Activated CD8-positive, alpha-beta memory T cell treated with anti-CD3 and anti-CD28 coated beads for 24 hours (primary cell): Measurements from ENCODE around the gene PAF1.
"Not testable (repeated sequence)": the region's sequence is repeated elsewhere in the genome, so short reads cannot be mapped to it uniquely, and the experiment has no call there.

Experiments used
- DNase-seq: peaks from one replicate; pipeline ENCODE4 v3.0.0-alpha.2; 2020

PAF1 gene

GRCh38 chr19:39380521-39381502 lies 10.1 kb downstream of the PAF1 start:
- no peak for DNase-seq

- DNase-seq: no peak
These were observed 11.0 kb downstream of the PAF1 start for GRCh38 chr19:39379865-39380396.

- not testable (repeated sequence) for DNase-seq
These were observed 11.5 kb downstream of the PAF1 start for GRCh38 chr19:39379366-39379765.

- DNase-seq: no peak
These were observed 13.2 kb downstream of the PAF1 start for GRCh38 chr19:39377373-39378362.

- DNase-seq: no peak
These were observed 15.0 kb downstream of the PAF1 start for GRCh38 chr19:39375929-39376328.

- no peak for DNase-seq
These were observed 18.0 kb downstream of the PAF1 start for GRCh38 chr19:39372941-39373340.

DNA sequence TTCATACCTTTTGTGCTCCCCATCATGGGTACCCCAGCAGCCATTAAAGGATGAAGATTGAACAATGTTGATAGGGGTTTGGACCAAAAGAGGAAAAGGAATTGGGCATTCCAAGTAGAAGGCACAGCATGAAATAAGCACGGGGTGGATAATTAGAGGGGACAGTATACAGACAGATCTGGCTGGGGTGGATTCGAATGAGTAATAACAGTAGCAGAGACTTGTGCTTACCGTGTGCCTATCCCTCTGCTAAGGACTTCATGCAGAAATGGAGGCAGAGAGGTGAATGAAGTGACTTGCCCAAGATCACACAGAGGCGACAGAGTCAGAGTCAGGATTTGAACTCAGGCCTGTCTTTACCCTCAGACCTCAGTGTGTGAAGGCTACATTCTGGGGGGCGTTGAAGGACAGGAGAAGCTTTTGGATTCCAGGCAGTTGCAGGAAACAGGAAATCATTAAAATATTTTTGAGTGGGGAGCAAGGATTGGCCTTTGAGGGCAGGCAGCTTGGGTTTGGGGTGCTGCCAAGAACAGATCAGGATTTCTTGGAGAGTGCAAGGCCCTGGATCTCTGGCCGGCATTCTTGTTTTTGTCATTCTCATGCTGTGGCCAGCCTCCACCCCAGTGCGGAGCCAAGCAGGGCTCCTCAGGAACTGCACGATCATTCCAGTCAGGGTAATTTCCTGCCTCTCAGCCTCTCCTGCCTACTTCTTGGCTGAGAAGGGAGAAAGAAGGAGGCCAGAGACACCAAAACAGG lies 18.7 kb downstream of the PAF1 start:
- DNase-seq: no peak

- no peak for DNase-seq
These were observed 20.2 kb downstream of the PAF1 start for GRCh38 chr19:39370735-39371134.

GRCh38 chr19:39369200-39369599 lies 21.7 kb downstream of the PAF1 start:
- no peak for DNase-seq

- DNase-seq: no peak
These were observed 25.4 kb downstream of the PAF1 start for GRCh38 chr19:39365531-39365930.

GRCh38 chr19:39363901-39364457 lies 26.9 kb downstream of the PAF1 start:
- no peak for DNase-seq

DNA sequence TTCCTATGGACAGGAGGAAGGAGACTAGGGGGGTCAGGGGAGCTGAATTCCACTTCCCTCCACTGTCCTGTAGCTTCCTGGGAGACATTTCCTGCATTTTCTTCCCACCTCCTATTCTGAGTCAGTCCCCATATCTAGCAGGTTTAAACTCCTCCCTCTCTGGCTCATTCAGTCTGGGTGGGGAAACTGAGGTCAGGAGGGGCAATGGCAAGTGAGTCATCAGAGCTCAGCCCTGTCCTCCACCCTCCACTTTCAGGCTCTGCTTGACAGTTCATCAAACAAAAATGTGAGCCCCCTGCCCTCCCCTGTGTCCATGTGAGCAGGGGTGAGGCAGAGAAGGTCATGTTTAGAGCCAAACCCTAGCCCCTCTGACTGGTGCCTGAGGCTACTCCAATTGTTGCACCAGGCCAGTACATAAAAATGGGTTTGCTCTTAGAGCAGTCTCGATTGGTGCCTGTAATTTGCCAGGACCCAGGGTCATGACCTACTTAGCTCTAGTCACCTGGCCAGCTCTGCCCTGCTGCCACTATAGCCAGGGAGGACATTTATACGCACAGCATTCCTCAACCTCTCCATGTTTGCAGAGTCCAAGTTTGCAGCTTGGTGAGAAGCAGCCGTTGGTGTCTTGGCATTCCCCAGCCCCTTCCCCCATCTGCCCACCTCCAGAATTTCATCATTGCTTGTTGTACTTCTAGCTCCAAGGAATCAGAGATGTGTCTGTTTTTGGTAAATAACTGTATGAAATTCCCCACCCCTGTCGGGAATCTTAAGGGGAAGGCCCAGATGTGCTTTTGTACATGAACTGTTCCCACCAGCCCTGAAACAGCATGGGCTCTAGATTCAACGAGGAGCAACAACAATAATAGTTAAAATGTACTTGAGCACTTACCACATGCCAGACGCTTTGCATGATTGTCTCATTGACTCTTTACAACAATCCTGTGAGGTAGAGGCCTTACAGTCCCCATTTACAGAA lies 27.9 kb downstream of the PAF1 start:
- no peak for DNase-seq

DNA sequence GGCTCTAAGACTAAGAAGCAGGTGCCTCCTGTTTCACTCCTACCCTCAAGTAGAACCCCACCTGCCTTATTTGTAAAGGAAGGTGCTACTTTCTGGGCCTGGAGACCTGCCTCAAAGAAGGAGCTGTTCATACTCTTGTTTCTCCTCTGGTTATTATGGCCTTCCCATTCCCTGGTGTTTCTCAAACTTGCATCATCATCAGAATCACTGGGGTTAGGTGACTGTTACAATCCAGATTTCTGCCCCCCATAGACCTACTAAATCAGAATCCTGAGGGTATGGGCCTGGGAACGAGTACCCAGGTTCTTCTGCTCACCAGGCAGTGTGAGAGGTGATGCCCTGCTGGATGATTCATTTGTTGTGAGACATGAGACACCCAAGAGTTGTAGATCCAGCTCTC lies 30.3 kb downstream of the PAF1 start:
- no peak for DNase-seq

DNA sequence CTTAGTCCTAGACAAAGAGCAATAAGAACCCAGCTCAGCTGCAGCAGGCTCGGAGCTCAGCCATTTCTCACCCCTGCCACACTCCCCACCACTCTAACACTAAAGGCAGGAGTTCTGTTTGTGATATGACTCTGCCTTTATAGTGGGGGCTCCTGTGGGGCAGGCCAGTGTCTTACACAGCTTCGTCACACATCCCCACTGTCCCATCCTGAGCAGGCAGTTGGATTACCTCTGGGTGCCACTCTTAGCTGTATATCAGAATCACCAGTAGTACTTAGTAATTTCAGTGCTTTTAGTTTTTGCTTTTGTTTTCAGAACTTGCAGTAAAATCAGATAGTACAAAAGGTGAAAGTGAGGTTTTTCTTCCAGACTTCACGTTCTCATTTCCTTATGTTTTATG lies 31.9 kb downstream of the PAF1 start:
- DNase-seq: no peak

- DNase-seq: no peak
These were observed 34.3 kb downstream of the PAF1 start for GRCh38 chr19:39356647-39357046.

- DNase-seq: no peak
These were observed 34.8 kb downstream of the PAF1 start for GRCh38 chr19:39356073-39356472.

DNA sequence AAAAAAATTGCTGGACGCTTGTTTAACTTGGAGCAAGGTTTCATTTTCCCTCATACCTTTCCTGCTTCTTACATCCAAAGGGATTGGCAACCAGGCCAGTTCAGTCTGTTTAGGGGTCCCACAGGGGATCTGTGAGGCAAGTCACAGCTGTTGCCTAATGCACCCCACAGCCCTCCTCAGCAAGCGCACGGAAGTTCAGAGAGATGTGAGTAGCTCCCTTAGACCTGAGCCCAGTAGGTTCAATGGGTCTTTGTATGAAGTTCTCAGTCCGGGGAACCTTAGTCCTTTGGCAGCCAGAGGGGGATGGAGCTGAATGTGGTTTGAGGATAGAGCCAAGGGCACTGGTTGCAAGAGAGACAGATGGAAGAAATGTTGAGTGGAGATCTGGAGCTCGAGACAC lies 35.7 kb downstream of the PAF1 start:
- no peak for DNase-seq

- no peak for DNase-seq
These were observed 38.3 kb downstream of the PAF1 start for GRCh38 chr19:39352381-39353255.

DNA sequence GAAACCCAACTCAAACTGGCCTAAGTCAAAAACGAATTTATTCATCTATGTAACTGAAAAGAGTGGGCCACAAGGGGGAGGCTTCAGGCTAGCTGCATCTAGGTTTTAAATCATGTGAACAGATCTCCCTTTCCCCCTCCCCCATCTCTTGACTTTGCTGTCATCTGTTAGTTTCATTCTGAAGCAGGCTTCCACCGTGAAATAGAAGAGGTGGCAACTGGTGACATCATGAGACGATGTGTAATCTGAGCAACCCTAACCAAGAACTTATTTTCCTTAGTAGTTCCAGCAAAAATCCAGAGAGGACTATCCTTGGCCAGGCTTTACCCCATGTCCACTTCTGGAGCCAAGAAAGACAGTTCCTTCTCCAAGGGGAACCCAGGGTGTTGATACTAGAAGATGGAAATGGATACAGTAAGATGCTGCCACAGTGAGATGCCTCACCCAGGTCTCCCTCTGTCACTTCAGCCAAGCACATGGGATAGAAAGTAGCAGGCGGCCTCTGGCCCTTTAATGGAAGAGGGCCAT lies 39.3 kb downstream of the PAF1 start:
- no peak for DNase-seq

DNA sequence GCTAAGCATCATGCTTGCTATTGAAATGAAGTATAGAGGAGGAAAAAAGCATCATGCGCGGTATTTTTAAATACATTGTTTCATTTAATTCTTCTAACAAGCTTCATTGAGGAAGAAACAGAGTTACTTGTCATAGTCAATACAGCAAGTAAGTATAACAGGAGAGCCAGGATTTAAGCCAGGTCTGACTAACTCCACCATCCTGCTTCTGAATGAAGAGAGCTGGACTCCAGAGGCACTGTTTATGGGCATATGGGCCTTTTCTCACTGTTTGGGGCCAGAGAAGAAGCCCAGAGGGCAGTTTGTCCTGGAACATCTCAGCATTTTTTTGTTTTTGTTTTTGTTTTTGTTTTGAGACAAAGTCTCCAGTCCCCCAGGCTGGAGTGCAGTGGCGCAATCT lies 40.8 kb downstream of the PAF1 start:
- DNase-seq: no peak
